Erythroblast (primary cell): ENCODE data around the gene GDF10.

Experiments
- DNase-seq, 2 experiments: peaks; one replicate each; lab custom pipeline; 2025; lab: John Stamatoyannopoulos, UW
- GATA1 ChIP-seq: IDR thresholded peaks from 2 replicates; pipeline ENCODE4 v1.6.1; 2011; ENCODE audit warnings: low read depth, mild to moderate bottlenecking, control low read depth, low read length, moderate library complexity
- POLR2A ChIP-seq: IDR thresholded peaks from 2 replicates; pipeline ENCODE4 v1.6.1; 2011; ENCODE audit warnings: mild to moderate bottlenecking, low read length

Gene GDF10, protein sequence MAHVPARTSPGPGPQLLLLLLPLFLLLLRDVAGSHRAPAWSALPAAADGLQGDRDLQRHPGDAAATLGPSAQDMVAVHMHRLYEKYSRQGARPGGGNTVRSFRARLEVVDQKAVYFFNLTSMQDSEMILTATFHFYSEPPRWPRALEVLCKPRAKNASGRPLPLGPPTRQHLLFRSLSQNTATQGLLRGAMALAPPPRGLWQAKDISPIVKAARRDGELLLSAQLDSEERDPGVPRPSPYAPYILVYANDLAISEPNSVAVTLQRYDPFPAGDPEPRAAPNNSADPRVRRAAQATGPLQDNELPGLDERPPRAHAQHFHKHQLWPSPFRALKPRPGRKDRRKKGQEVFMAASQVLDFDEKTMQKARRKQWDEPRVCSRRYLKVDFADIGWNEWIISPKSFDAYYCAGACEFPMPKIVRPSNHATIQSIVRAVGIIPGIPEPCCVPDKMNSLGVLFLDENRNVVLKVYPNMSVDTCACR

DNA sequence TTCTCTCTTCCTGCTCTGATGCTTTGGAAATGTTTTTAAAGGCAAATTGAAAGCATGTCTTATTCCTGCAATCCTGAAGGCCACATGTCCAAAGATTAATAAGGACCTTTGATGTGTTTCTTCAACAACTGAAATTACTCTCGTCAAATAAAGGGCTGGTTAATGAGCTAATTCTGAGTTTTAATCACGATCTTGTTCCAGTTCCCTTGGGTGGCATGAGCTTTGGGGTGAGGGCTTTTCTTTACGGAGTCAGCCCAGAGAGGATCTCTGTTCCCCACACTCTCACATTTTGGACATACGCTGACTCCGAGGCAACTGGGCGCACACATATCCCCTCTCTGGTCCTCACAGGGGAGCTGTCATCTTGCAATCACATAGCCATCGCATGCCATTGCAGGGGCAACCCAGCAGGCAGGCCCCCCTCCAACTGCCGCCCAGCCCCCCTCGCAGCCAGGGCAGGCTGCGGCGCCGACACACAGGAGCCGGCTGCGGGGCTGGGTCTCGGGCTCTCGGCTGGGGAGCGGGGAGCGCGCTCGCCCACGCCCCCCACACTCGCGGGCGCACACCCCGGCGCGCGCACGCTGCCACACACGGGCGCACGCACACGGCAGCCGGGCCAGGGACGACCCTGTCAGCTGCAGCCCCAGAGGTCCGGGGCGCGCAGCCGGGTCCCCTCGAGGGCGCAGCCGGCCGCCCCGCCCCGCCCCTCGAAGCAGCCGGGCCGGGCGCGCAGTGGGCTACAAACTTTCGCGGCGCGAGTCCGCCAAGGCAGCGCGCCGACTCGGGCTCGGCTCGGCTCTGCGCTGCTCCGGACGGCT is at the start of gene GDF10:
Gene GDF10 (plus strand): TSS at position 587 of the 818 bp plus-strand sequence. CDS start 455 bp downstream, outside the sequence.
- no peak for DNase-seq
- TF ChIP-seq GATA1 (no peak), POLR2A (no peak)

DNA sequence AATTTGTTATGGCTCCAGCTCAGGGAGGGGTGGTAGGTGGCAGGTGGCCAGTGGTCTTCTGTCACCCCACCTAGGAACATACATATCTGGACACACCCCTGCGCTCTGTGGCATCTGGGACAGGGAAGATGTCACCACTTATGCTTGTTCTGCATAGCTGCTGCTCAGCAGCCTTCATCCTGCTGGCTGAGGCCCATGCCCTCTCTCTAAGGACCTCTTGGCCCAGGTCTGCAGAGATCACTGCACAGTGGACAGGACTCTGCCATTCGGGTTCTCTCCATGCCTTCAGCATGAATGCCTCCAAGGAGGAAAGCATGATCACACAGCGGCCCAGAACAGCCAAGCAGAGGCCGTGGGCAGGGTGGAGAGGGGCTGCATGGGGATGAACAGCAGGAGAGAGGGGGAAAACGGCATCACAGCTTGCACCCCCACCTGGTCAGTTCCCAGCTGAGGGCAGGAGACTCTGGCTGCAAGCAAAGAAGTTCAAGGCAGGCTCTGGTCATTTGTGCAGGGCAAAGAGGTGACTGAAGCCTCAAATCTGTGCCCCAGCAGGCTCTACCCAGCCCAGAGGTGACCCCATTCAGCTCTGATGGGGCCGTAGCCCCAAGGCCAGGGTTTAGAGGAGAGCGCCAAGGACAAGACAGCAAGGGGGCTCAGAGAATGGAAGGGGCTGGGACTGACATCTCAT is 47.8 kb upstream of the GDF10 start:
- DNase-seq = no peak
- TF ChIP-seq GATA1 (no peak), POLR2A (no peak)

GRCh38 chr10:47253030-47253637 is 46.9 kb upstream of the GDF10 start:
- DNase-seq = no peak
- TF ChIP-seq POLR2A = no peak
- TF ChIP-seq GATA1 = no peak

- no peak for DNase-seq
- TF ChIP-seq POLR2A (no peak), GATA1 (no peak)
Observed at GRCh38 chr10:47253651-47254375, 46.2 kb upstream of the GDF10 start.

DNA sequence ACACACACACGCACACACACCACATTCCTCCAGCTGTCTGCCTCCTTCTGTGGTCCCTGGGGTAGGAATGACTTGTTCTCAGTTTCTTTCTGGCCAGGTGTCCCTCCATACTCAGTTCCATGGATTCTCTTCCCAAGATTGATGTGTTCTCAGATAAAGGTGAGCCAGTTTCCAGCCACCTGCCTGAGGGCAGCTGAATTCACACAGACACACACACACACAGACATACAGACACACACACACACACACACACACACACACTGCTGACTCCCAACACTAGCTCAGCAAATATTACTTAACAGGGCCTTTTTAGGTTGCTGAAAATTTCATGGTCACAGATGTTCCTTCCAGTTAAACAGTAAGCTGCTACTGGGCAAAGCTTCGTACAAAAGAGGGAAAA is 45.4 kb upstream of the GDF10 start:
- DNase-seq = no peak
- TF ChIP-seq POLR2A = no peak
- TF ChIP-seq GATA1 = no peak

GRCh38 chr10:47255033-47255813 is 44.8 kb upstream of the GDF10 start:
- DNase-seq = no peak
- no peak for TF ChIP-seq POLR2A
- TF ChIP-seq GATA1 = no peak

- no peak for TF ChIP-seq GATA1
- no peak for TF ChIP-seq POLR2A
Observed at GRCh38 chr10:47255866-47256265, 44.1 kb upstream of the GDF10 start.

GRCh38 chr10:47256751-47257336 is 43.2 kb upstream of the GDF10 start:
- no peak for DNase-seq
- no peak for TF ChIP-seq GATA1
- no peak for TF ChIP-seq POLR2A

More at GRCh38 chr10:47255866-47256265, 44.1 kb upstream of the GDF10 start:
- DNase-seq = no peak

DNA sequence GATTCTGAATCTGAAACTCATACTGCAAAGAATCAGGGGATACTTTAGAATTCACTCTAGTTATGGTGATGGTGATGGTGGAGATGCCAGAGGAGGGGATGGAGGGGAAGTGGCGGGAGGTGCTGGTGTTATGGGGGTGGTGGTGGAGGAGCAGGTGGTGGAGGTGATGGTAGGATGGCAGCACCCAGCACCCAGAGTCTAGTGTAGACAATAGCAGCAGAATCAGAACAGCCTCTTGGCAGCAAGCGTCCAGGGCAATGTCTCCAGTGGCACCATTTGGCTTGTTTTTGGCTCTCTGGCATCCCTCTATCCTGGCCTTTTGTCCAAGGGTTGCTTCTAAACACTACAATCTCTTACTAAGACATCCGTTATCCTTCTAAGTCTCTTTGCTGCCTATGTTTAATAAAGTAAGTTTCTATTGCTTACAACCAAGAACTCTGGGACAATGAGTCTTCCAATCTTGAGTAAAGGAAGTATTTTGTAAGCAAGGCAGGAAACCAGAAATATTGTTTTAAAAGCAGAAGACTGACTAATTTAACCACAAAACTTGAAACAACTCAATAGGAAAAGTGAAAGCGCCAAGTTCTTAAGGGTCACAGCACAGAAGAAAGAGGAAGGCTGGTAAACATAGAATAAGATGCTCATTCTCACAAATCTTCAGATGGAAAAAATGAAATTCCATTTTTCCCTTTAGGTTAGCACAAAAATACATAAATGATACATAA is 42.4 kb upstream of the GDF10 start:
- no peak for DNase-seq
- TF ChIP-seq GATA1 (no peak), POLR2A (no peak)

GRCh38 chr10:47258921-47259320 is 41.1 kb upstream of the GDF10 start:
- TF ChIP-seq POLR2A = no peak
- TF ChIP-seq GATA1 = no peak
- no peak for DNase-seq

- no peak for DNase-seq
- no peak for TF ChIP-seq POLR2A
- TF ChIP-seq GATA1 = no peak
Observed at GRCh38 chr10:47259466-47259865, 40.5 kb upstream of the GDF10 start.

DNA sequence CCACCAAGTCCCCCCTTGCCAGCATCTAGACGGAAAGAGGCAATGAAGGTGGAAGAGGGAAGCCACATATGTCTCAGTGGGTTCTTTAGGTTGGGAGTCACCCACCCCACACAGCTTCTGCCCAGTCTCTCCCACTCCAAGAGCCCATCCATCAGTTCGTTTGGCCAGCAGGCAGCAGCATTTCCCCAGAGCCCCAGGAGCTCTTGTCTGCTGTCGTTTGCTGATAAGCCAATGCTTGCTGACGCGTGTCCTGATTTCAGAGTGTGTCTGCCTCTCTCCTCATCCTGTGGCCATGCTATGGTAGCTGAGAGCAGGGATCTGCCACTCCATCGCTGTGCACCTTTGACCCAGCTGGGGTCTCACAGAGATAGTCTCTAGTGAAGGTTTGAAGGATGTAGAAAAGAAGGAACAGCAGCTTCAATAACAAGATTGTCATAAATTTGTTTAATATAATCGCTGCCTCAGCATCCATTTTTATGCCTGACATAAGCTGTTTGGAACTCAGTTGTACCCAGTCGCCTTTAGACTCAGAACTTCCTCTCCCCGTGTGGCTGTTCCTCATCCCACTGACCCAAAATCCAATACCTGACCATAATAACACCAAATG is 39.4 kb upstream of the GDF10 start:
- no peak for TF ChIP-seq POLR2A
- DNase-seq = peak; percentile 6 to 16
